Ectodermal cell (in vitro differentiated cells): Measurements from ENCODE around the gene TIMP3.
A peak's percentile ranks its signal among the peaks of the same experiment; 100 is the strongest.

Experiments
- H3K27ac ChIP-seq: 2 replicates; pipeline ENCODE4 v1.7.0; 2013; ENCODE audit warnings: mild to moderate bottlenecking, low read depth, low read length; ENCODE audit not compliant: insufficient read depth, poor library complexity, severe bottlenecking
- H3K27me3 ChIP-seq: 2 replicates; pipeline ENCODE4 v1.7.0; 2013; ENCODE audit warnings: mild to moderate bottlenecking, low read length; ENCODE audit not compliant: insufficient read depth, control insufficient read depth, poor library complexity, severe bottlenecking
- H3K36me3 ChIP-seq: one replicate; pipeline ENCODE4 v1.7.0; 2013; ENCODE audit warnings: low read length; ENCODE audit not compliant: control insufficient read depth, insufficient read depth
- H3K4me1 ChIP-seq: one replicate; pipeline ENCODE4 v1.7.0; 2013; ENCODE audit warnings: low read length; ENCODE audit not compliant: control insufficient read depth, insufficient read depth
- H3K4me3 ChIP-seq: 2 replicates; pipeline ENCODE4 v1.7.0; 2013; ENCODE audit warnings: low read depth, low read length, control low read depth; ENCODE audit not compliant: insufficient read depth
- H3K9me3 ChIP-seq: 2 replicates; pipeline ENCODE4 v1.7.0; 2013; ENCODE audit warnings: mild to moderate bottlenecking, low read length, moderate library complexity; ENCODE audit not compliant: control insufficient read depth
- WGBS, 2 experiments: methylation state at CpG; one replicate each; pipeline ENCODE4 v1.1.7; 2013; ENCODE audit warnings: missing lambda C conversion rate in 2 of 2; 5-methylcytosine and 5-hydroxymethylcytosine counted together

Gene TIMP3

DNA sequence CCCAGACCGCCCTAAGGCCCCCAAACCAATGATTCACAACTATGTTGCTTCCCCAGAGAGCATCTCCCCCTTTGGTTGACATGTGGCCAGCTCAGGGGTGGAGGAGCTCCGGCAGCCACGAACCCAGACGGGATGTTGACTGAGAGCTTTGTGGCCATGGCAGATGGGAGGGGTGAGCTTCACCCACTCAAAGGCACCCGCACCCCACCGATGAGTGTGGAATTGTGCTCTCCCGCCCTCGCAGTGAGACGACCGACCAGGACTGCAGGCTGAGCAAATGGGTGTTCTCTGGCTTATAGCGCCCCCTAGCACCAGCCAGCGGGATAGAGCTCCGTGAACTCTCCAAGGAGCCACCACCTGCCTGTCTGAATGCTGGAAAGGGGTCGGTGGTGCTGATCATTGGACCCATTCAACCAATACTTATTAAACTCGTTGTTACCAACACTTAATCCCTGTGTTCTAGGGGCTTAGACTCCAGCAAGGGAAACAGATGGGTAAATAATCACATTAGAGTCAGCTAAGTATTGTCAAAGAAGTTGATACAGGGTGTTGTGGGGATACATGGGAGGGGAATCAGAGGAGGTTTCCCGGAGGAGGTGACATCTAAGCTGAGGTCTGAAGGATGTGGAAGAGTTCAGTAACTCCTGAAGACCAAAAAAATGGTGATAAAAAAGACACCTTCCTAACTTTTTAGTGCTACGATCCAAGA is 4.5 kb upstream of the TIMP3 start:
- H3K27ac ChIP-seq: no peak overlapping the region
- H3K9me3 ChIP-seq: no peaks in the 10 kb centered on the region
- peaks cover 9% of the 10 kb centered on the region for H3K4me1 ChIP-seq
- 34 to 37% methylated on average over 17 of the region's 17 CpGs for WGBS, 2 experiments
- H3K4me3 ChIP-seq: no peak overlapping the region
- no peaks in the 10 kb centered on the region for H3K36me3 ChIP-seq
- peaks cover 20% of the 10 kb centered on the region for H3K27me3 ChIP-seq

DNA sequence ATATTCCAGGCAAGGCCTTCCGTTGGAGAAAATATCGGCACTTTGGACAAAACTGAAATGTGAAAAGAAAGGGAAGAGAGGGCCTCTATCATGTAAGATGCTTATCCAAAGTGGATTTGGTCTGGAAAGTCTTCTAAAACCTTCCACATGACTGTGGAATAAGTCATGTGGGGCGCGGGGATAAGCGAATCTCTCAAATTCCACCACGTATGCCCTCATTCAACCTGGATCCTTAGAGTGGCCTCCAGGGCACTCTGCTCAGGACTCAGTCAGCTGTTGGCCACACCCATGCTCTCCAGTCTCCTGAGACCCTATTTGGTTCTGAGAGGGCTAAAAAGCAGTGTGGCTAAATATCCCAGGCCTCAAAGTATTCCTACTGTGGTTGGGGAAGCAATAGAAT is 2.0 kb upstream of the TIMP3 start:
- H3K27ac ChIP-seq: no peak overlapping the region

DNA sequence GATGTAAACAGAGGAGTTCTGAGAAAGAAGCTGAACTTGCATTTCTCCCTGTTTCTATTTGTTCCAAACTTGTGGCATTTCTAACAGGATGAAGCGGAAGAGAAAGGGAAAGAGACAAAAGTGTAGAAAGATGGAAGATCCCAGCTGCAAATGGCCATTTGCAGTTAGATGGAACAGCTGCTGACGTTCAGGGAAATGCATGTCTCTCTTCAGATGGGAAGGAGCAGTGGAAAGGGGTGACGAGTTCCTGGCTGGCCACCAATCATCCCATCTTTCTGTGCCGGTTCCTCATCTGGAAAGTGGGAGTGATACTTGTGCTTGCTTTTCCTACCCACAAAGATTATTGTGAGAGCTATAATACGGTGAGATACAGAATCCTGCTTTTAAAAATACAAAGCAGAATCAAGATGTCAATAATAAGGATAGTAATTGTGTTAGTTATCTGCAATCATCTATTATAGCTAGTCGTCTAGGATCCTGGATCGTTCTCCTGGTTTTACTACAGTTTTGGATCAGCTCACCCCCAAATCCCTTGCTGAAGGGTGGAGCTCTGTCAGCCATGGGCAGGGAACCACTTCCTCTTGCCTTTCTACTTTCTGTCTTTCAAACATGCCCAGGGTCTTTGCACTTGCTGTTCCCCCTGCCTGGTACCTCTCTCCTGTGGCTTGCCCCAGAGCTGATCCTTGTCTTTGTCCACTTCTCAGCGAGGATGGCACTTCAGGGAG is 1.2 kb upstream of the TIMP3 start:
- Histone ChIP-seq H3K4me1 (peaks cover 29% of the 10 kb centered on the region), H3K9me3 (no peaks in the 10 kb centered on the region), H3K27me3 (peaks cover 35% of the 10 kb centered on the region), H3K4me3 (no peak overlapping the region), H3K36me3 (no peaks in the 10 kb centered on the region), H3K27ac (no peak overlapping the region)
- WGBS, 2 experiments: 90 to 92% methylated on average over 7 to 8 of the region's 8 CpGs

More for the DNA sequence above, 2.0 kb upstream of the TIMP3 start:
- peaks cover 29% of the 10 kb centered on the region for H3K4me1 ChIP-seq
- H3K9me3 ChIP-seq: no peaks in the 10 kb centered on the region
- H3K4me3 ChIP-seq: no peak overlapping the region
- H3K27me3 ChIP-seq: peaks cover 35% of the 10 kb centered on the region
- 93 to 95% methylated on average over 6 of the region's 6 CpGs for WGBS, 2 experiments
- H3K36me3 ChIP-seq: no peaks in the 10 kb centered on the region

DNA sequence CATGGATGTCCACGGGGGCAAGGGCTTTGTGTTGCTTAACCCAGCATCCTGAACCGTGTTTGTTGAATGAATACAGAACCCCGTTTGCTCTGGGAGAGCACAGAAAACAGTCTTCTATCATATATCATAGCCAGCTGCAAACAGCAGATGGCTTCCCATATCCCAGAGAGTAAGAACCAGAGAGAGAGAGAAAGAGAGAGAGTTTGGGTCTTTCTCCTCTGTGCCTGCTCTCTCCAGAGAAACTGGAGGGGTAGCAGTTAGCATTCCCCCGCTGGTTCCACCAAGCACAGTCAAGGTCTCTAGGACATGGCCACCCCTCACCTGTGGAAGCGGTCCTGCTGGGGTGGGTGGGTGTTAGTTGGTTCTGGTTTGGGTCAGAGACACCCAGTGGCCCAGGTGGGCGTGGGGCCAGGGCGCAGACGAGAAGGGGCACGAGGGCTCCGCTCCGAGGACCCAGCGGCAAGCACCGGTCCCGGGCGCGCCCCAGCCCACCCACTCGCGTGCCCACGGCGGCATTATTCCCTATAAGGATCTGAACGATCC is 440 bp upstream of the TIMP3 start:
- Histone ChIP-seq H3K9me3 (no peaks in the 10 kb centered on the region), H3K4me1 (peaks cover 31% of the 10 kb centered on the region), H3K27ac (no peak overlapping the region), H3K4me3 (peak overlapping the region; percentile 61), H3K27me3 (peaks cover 35% of the 10 kb centered on the region), H3K36me3 (no peaks in the 10 kb centered on the region)
- WGBS, 2 experiments: 22 to 24% methylated on average over 21 of the region's 21 CpGs

DNA sequence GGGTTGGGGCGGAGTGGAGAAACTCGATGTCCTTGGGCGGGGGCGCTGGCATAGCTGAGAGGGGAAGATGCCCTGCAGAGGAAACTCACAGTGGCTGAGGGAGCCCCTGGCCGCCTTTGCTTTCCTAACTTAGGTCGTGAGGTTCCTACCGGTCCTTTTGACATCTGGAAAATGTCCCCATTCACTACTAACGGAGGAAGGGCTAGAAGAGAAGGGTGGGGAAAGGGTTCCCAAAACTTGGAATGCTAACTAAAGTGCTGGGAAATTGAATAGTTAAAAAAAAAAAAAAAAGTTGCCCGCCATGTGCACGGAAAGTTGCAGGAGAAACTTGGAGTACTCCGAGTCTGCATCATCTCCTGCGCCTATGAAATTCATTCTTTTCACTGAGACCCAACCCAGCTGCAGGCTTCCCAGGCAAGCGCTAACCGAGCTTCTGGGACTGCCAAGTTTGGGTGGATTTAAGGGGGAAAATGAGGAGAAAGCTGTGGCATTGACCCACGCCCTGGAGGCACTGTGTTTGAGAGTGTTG is 796 bp downstream of the TIMP3 start:
- Histone ChIP-seq H3K27ac (no peak overlapping the region), H3K4me3 (peak overlapping the region; percentile 61), H3K4me1 (peaks cover 32% of the 10 kb centered on the region), H3K27me3 (peaks cover 35% of the 10 kb centered on the region), H3K36me3 (no peaks in the 10 kb centered on the region), H3K9me3 (no peaks in the 10 kb centered on the region)
- 7 to 9% methylated on average over 15 of the region's 15 CpGs for whole genome bisulfite sequencing, 2 experiments

DNA sequence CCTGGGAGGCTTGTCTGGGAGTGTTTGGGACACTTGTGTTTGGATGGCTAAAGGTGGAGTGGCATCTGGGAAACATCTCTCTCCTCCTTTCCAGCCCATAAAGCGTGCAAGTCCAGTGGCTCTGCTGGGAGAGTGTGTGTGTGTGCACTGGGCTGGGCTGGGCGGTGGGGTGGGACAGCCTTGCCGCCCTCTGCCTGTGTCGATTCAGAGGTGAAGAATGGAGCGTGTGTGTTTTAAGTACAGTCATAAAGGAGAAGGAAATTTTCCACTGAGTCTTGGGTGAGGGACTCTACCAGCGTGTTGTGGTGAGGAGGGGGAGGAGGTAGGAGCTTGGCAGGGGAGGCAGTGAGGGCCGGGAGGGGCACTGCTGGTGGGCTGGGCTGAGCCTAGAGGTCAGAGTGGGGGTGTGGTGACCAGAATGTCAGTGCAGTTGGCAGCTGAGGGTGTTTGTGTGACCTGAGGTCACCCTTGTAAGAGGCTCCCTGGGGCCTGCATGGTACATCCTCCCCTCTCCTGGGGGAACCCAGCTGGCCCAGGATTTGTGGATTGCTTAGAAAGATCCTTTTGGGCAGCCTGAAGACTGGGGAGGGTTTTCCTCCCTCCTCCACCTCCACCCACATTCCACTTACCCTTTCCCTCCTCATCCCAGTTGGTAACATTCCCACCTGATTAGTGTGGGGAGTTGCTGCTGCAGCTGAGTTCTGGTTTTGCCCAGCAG is 1.7 kb downstream of the TIMP3 start:
- Histone ChIP-seq H3K36me3 (no peaks in the 10 kb centered on the region), H3K27ac (no peak overlapping the region), H3K27me3 (peaks cover 35% of the 10 kb centered on the region), H3K4me3 (peak overlapping the region; percentile 61), H3K4me1 (peaks cover 32% of the 10 kb centered on the region), H3K9me3 (no peaks in the 10 kb centered on the region)
- WGBS, 2 experiments: 53 to 59% methylated on average over 6 to 7 of the region's 7 CpGs

DNA sequence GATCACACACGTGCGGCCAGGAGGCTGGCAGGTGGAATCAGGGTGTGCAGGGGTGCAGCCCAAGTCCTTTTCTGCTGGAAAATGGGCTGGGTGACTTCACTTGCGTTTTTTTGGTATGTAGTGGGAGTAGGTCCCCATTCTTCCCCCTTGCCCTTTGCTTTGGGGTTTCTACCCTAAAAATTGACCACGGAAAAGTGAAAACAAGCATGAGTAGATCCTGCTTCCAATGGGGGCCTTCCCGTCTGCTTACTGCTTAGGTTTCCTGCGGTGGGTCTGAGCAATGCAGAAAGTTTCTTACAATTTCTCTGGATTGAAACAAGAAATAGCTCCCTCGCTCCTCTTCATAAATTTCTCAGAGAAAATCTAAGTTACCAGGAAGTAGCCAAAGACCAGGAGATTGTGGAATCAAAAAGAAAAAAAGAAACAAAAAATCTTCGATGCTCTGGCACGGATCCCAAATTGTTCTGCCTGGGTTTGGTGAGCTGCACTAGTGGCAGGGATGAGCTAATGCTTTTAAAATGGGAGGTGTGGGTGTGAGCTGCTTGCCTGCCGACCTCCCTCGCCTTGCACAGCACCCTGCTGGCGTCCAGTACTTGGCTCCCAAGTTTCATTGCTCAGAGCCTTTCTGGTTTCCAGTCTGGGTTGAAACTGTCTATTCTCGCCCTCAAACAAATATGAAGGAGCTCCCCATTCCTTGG is 2.4 kb downstream of the TIMP3 start:
- H3K9me3 ChIP-seq: no peaks in the 10 kb centered on the region
- H3K27ac ChIP-seq: no peak overlapping the region
- peaks cover 35% of the 10 kb centered on the region for H3K27me3 ChIP-seq
- H3K4me3 ChIP-seq: peak overlapping the region; percentile 61
- 76 to 78% methylated on average over 13 of the region's 13 CpGs for WGBS, 2 experiments
- no peaks in the 10 kb centered on the region for H3K36me3 ChIP-seq
- H3K4me1 ChIP-seq: peaks cover 32% of the 10 kb centered on the region

DNA sequence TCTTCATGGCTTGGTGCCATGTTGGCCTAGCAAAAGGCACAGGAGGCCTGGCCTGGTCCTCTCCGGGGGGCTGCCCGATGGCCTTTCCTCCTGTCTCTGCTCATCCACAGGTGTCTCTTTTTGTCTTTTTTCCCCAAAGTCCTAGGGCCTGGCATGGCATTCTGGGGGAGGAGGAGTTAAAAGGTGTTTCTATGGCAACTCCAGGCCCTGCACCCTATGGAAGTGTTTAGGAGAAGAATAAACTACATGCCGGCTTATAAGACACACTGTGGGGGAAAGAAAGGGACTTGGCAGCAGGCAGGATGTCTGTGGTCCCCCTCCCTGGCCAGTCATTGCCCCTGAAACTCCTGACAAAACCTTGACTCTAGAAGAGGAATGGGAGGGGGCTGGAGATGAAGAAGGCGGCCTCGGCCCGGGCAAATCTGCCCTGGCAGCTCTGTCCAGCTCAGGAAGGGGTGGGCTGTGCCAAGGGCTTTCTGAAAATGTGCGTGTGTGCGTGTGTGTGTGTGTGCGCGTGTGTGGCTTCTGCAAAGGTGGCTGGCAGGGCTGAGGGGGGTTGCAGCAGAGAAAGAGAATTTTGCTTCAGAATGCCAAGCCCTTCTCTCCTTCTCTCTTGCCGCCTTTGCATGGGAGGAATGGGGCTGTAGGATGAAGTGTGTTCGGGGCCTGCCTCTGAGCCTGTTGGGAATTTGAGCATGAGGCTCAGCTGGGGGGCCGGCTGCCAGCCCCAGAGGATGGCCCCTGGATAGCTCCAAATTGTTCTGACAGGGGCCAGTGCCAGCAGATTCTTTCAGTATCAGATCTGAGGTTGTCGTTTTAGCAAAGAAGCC is 3.2 kb downstream of the TIMP3 start:
- Histone ChIP-seq H3K9me3 (no peaks in the 10 kb centered on the region), H3K4me3 (no peak overlapping the region), H3K27ac (no peak overlapping the region), H3K4me1 (peaks cover 32% of the 10 kb centered on the region), H3K36me3 (no peaks in the 10 kb centered on the region), H3K27me3 (peaks cover 35% of the 10 kb centered on the region)
- 66 to 73% methylated on average over 14 of the region's 14 CpGs for WGBS, 2 experiments

DNA sequence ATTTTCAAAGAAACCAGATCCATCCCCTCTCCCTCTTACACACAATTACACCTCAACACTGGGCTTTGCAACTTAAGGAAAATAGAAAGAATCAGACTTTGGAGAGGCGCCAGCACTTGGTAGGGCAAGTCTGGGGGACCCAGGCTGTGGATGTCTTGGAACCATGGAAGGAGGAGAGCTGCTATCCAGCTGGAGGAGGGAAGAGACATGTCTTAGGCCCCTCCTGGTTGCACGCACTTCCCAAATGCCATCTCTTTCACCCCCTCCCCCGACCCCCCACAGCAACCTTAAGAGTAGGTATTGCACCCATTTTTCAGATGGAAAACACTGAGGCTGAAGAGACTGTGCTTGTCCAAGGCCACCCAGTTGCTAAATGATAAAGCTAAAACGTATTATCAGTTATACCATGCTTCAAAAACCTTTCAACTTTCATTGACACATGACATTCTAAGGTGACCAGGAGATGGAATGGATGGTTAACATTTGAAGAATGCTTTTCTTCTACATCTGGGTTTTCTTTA is 3.9 kb downstream of the TIMP3 start:
- Histone ChIP-seq H3K9me3 (no peaks in the 10 kb centered on the region), H3K27me3 (peaks cover 29% of the 10 kb centered on the region), H3K36me3 (no peaks in the 10 kb centered on the region), H3K27ac (no peak overlapping the region), H3K4me3 (no peak overlapping the region), H3K4me1 (peaks cover 32% of the 10 kb centered on the region)
- WGBS, 2 experiments: 81 to 93% methylated on average over 4 of the region's 4 CpGs
